Right kidney (tissue), 1 donor: ENCODE results near the gene TAC3.
A peak's percentile ranks its signal among the peaks of the same experiment; 100 is the strongest.
"Not testable (repeated sequence)": the region's sequence is repeated elsewhere in the genome, so short reads cannot be mapped to it uniquely, and the experiment has no call there.

ENCODE experiments used
- DNase-seq: peaks from one replicate; pipeline ENCODE4 v3.0.0-alpha.2; 2016

TAC3 gene

DNA sequence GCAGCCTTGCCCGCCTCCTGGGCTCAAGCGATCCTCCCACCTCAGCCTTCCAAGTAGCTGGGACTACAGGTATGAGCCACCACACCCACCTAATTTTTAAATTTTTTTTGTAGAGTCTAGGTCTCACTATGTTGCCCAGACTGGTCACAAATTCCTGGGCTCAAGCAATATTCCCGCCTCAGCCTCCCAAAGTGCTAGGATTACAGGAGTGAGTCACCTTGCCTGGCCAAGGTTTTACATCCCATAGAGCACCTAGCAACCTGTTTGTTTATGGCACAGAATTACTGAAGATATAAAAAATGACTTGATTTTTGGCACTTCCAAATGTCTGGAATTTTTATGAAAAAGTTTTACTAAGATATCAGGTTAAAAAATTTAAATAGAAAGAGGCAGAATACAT, 17.1 kb upstream of the TAC3 start:
- DNase-seq = no peak

DNA sequence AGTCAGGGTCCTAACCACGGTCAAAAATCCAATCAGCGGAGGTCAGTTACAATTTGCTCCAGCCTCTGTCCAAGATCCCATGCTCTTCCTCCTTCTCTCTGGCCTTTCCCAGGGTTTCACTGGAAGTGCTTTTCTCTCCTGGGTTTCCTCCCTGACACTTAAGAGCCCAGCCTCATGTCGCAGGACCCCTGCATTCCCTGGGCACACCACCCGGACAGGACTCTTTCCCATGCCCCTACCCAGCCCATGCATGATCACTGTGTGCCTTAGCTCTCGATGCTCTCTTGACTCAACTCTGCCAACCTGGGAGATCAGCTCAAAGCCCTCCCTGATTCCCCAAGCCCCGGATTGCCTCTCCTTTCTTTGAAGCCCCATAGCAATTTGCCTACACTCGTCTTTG, 15.5 kb upstream of the TAC3 start:
- no peak for DNase-seq

DNA sequence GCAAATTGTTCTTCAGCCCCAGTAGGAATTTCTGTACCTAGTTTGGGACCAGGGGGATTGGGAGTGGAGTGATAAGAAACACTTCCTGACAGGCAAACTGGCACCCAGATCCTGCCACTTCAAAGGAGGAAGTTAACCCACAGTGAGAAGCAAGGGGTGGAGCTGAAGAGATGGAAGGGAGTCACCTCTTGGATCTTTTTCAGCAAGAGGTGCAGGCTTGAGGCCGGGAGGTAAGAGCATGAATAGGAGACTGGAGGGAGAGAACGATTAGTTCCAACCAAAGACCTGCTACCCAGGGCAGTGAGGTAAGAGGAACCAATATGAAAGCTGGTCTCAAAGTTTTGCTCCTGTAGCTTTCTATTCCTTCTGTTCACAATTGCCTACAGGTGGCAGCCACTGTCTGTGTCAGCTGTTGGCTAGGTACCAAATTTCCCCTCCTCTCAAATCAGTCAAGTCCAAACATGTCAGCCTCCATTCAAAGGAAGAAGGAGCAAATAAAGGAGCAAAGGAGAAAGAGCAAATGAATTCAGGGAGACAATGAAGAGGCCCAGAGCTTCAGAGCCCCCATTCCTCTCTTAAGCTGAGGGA, 14.9 kb upstream of the TAC3 start:
- no peak for DNase-seq

DNA sequence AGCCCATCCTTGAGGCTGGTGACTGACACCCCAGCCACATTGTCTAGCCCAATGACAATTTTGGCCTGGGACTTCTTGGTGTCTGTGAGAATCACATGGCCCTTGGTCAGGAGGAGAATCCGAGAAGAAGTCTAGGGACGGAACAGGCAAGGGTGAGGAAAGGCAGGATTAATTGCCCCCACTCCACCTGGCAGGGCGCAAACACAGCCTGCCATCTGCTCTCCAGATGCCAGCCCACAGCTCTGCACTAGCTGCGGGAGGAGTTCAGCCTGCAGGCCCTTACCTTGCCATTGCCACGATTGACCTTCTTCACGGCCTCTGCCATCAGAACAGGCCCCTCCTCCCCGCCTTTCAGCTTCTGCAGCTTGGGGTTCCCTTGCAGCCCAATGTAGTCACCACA, 13.1 kb upstream of the TAC3 start:
- DNase-seq = no peak

DNA sequence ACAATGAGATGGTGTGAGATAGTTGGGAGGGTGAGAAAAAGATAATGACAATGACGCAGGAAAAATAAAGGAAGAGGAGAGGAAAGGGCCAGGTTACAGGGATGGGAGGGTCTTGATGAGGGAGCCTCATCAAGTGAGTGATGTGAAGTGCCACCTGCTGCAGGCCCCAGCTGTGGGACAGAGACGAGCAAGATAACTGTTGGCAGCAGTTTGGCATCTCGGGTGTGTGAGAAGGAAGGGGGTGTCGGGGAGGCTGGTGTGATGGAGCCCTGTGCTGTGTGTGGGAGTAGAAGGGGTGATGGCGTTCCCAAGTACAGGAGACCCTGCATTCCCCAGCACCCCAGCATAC, 11.4 kb upstream of the TAC3 start:
- DNase-seq = no peak

DNA sequence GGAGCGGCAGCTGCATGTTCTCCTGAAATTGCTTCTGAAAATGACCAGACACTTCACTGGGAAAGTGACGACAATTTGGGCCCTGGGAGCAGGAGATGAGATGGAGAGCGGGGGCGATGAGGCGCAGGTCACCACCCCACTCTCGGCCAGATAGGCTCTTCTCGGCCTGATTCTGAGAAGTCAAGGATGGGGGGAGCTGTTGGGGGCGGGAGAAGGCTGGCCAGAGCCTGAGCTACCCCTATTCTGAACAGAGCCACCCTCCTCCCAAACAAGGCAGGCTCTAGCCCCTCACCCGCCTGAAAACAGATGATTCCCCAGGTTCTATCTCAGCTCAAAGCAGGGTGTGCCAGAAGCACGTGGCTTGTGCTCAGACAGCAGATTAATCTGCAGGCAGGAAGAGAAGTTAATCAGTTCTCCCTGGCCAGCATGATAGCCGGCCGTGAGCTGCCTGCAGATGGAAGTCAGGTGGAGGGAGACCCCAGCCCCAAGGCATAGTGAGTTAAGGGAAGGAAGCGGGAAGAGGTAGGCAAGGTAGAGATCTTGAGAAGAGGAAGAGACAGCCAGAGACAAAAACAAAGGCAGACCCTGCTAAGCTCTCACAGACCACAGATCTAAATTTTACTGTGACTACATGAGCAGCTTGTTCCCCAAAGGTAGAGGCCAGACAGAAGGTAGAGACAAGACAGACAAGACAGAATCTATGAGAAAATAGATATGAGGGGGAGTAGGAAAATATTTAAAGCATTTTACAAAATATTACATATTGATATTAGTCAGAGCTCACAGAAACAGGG, 10.9 kb upstream of the TAC3 start:
- no peak for DNase-seq

DNA sequence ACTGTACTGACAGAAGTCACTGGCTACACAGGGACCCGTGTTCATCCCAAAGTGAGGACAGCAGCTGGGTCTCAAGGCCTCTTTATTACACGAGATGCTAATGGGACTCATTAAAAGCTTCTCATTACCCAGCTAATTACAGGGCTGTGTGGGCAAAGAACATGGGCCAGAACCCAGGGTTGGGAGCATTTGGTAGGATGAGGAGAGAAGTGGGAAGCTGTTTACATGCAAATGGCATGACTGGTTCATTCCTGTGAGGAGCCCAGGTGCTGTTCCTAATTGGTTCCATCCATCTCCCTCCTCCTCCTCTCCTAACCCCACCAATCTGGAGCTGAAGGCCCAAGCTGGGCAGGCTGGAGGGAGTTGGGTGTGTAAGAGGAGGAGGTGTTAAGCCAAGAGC, 8.9 kb upstream of the TAC3 start:
- DNase-seq = no peak

DNA sequence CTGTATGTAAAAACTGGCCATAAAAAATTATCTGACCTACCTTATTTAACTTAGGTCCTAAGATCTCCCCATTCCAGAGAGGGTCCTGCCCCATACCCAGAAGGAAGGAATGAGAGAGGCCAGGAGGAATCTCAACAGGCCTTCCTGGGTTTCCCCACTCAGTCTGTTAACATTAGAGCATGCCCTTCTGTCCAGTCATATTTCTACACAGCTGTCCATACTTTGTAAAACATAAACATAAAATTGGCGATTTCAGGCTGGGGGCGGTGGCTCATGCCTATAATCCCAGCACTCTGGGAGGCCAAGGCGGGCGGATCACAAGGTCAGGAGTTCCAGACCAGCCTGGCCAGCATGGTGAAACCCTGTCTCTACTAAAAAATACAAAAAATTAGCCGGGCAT, 6.0 kb upstream of the TAC3 start:
- not testable (repeated sequence) for DNase-seq

DNA sequence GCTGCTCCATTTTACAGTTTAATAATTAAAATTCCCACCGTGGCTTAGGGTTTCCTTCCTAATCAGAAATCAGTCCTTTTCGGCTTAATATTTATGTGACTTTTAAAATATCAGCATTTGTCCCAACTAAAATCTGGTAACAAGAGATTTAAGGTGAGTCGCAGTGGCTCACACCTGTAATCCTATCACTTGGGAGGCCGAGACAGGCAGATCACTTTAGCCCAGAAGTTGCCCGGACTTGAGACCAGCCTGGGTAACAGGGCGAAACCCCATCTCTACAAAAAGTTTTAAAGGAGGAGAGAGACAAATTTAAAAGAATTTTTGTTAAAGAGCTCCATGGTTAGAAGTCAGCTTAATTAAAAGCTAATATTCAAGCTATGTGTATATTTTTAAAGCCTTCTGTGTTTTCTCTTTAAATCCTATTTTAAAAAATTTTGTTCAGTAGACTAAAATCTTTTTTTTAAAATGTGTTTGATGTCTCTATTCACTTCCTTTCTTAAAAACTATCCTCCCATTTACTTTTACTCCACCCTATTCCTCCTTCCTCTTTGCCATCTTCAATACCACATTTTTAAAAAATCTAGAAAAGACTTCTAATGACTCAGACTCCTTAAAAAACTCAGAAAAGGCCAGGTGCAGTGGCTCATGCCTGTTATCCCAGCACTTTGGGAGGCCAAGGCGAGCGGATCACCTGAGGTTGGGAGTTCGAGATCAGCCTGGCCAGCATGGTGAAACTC, 3.8 kb upstream of the TAC3 start:
- no peak for DNase-seq

DNA sequence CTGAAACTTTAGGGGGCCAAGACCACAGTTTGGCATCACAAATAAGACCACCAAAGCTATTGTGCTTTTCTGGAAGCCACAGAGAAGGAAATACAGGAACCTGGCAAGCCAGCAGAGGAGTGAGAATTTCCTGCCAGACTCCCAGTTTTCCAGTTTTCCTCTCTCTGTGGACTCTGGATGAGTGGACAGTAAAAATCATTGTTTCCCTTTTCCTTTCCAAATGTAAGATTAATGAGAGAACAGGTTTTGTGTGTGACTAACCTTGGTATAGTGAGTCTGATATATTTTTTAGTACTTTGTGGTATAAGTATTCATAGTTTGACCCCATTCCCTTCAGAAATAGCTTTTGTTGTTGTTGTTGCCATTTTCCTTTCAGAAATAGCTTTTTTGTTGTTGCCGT, 2.6 kb upstream of the TAC3 start:
- no peak for DNase-seq

DNA sequence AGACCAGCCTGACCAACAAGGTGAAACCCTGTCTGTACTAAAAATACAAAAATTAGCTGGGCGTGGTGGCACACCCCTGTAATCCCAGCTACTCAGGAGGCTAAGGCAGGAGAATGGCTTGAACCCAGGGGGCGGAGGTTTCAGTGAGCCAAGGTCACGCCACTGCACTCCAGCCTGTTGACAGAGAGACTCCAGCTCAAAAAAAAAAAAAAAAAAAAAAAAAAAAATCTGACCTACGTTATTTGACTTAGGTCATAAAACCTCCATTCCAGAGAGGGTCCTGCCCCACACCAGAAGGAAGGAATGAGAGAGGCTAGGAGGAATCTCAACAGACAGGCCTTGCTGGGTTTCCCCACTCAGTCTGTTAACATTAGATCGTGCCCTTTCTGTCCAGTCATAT, 2.0 kb upstream of the TAC3 start:
- DNase-seq = not testable (repeated sequence)

DNA sequence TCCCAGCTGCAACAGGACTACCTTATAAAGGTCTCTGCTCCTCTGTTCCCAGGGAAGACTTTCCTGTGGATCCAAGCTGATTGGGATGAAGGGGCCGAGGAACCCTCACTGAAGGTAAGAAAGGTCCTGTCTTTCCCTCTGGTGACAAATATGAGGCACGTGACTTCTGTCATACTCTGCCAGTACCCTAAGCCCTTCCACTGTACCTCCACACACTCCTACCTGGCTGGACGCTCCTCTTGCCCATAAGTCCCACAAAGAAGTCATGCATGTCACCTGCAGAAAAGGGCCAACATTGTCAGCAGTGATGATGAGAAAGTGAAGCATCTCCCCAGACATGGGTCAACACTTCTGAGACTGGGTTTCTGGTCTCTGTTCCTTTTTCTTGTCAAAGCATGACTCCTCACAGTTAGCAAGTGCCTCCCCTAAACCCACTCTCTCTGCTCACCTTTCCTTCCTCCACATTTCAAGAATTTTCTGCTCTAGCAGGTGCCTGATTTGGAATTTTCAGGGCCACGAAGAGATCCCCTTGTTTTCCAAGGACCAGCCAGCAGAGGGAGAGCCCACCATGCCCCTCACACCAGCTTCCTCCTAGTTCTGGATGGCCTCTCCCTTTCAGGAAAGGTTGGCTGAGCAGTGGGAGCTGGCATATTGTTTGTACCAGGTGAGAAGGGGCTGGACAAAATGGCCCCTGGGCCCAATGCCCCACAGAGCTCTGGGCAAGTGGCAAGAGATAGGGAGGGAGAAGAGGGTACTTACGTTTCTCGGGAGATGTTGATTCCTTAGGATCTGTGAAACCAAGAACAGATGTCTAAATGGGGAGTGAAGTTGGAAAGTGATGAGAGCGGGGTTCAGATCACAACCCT, 3.5 kb downstream of the TAC3 start:
- no peak for DNase-seq

DNA sequence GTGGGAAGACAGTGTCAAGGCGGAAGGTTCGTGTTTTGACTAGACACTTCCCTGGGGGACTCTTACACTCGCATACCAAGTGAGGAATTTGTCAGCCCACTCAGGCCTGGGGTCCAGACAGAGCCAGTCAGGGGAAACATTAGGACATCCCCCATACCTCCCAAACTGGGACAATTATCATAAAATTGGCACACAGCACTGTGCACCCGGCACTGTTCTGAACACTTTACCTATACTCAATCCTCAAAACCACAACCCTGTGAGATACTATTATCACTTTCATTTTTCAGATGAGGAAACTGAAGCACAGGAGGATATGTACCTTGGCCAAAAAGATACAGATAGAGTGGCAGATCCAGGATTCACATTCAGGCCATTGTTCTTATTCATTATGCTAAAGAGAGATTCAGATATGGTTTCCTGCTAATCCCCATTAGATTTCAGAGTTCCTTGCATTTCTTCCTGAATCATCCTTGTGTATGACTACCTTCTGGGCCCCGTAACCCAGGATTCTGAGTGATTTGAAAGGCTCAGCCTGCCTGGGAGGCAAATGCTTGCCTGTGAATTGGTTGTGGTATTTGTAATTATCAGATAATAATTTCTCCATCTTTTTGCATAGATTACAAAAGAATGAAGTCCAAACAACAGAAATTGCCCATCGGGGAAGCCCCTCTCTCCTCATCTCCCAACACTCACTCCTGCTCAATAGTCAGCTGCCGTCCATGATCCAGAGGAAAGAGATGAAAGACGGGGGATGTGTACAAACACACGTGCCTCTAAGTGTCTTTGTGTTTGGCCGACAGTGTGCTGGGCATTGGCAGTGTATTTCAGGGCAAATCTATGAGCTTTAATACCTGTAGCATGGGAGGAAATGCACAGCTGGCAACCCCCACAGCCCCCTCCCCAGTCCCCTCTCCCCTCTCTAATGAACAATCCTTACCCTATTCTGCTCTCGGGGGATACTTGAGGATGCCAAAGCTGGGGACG, 4.6 kb downstream of the TAC3 start:
- DNase-seq = no peak

DNA sequence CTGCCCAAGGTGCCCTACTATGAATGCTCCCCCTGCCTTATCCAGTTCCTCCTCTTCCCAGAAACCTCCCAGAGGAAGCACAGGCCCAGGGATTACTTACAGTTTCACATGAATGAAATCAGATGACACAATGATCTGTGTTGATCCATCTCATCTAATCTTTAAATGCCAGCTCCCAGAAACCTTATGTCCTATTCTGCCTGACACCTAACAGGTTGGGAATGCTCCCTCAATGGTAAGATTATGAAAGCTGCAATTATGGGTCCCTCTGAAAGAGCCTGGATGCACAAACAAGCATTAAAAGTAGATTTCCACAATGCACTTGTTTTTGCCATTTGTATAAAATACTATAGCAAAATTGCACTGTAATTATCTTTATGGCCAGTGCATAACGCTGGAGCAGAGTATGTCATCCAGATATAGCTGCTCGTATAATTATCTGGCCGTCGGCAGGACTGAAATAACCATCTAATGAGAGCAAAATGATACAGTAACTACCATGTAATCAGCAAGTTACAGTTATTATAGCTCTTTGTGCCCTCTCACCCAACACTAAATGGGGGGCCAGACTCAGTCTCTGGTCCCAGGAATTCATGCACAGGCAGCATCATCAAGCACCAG, 5.6 kb downstream of the TAC3 start:
- no peak for DNase-seq

DNA sequence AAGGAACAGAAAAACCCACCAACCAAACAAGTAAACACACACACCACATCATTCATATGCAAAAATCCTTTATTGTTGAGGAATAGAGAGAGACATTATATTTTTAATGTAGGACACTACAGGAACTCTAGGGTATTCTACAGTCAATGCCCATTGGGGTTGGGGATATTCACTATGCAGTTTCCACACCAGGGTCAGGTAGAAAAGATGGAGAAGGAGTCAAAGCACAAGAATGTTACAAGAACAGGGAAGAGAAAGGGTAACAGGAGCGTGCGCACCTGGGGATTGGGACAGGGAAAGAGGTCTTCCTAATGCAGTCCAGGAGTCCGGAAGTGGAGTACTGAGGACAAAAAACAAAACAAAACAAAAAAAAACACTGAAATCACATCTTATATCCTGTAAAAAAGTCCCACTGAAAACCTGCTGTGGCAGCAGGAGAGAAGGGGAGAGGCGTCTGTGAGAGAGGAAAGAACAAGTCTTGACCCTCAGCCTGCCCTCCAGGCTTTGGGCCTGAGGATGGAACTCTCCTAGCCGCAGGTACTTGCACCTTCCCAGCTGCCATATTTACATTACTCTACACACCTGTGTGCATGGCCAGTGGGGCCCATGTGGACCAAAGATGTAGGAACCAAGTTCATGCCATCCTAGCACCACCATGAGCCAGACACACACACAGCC, 6.2 kb downstream of the TAC3 start:
- no peak for DNase-seq

DNA sequence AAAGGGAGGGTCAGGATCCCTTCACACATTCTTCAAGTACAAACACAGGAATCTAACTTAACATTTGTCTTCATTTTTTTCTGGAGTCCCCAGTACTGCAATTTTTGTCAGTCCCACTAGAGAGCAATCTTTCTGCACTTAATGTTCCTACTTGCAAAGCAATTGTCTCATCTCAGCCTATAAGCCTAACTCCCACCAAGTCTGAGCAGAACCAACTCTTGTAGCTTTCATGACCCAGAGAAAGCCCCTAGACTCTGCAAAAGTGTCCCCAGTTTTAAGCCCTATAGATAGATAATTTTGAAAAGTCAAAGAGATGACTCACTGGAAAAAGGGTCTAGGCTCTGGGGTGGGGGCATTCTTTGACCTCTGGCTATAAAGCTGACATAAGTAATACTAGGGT, 8.2 kb downstream of the TAC3 start:
- no peak for DNase-seq

DNA sequence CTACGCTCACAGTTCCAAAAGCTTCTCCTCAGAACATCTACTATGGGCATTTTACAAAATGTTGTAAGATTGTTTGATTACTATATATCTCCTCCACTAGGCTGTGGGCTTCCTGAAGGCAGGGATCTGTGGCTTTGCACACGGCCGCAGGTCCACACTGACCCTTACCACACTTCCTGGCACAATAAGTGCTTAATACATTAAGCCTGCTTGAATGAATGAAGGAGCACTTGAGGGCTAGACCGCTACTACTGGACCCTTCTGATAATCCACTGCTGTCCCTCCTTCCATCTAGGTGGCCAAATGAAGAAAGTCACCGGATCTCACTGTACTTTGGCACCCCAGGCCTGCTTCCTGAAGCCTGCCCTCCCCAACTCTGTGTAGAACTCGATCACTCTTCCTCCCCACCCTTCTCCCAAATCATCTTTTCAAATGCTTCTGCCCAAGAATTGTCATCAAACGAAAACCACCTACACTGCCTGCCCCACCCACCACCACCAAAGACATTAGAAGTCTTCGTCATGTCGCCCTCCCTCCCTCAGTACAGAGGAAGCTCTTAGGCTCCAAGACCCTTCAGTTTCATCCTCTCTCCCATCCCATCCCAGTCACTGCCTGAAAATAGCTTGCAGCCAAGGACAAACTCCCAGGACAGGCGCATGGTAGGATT, 9.4 kb downstream of the TAC3 start:
- DNase-seq = peak; percentile 59

DNA sequence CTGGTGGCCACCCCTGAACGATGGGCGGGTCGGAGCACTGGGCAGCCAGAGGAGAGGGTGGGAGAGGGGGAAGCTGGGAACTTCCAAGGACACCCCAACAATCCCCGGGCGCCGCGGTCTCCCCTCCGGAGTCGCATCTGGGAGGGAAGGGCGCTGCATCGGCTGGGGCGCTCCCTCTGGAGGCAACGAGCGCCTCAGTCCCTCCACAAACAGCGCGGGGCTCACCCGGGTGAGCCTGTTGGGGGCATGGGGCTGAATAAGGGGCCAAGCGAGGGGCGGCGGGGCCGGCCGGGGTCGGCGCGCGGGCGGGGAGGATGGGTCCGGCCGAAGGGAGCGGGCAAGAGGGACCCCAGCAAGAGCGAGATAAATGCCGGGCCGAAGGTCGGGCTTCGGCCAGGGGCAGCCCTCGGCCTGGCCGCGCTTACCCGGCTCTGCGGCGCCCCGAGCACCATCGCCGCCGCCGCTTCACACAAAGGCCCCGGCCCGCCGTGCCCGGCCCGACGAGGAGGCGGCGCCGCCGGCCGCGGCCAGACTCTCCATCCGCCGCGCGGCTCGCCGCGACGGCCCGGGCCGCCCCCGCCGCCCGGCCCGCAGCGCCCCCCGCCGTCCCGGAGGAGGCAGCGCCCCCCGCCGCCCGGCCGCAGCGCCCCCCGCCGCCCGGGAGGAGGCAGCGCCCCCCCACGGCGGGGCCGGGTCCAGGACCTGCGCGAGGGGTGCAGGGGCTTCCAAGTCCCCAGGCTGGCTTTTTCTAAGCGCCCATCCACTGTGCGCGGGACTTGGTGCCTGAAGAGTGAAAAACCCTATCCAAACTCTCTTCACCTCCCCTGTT, 10.1 kb downstream of the TAC3 start, which contains the start of gene ZBTB39:
Gene ZBTB39 (minus strand): TSS at position 567 of the 829 bp plus-strand sequence. CDS start 1,629 bp downstream, outside the sequence.
- peak; percentile 70 for DNase-seq

DNA sequence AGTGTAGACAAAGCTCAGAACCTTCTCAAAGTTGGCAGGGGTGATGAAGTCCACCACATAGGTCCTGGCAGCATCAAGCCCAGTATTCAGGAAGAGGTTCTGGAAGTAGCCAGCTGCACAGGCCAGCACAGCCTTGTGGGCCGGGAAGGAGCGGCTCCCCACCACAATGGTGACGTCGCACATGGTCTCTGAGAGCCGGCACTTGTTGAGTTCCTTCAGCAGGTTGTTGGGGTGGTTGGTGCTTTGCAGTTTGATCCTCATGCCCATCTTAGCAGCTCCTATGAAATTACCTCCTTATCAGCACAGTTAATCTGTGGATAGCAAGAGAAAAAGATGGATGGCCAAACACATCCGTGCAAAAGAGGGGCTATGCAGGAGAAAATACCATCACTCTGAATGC, 11.7 kb downstream of the TAC3 start:
- no peak for DNase-seq
